GM12873 (cell line): ENCODE measurements around the gene RHOG.

ENCODE experiments used
- TF ChIP-seq, protein P1 (sequence below): IDR thresholded peaks from 2 replicates; pipeline ENCODE4 v1.5.1; 2012; ENCODE audit warnings: low read depth, mild to moderate bottlenecking, moderate library complexity, low read length, control low read depth; ENCODE audit not compliant: insufficient read depth; ENCODE audit errors: missing control alignments

RHOG gene

DNA sequence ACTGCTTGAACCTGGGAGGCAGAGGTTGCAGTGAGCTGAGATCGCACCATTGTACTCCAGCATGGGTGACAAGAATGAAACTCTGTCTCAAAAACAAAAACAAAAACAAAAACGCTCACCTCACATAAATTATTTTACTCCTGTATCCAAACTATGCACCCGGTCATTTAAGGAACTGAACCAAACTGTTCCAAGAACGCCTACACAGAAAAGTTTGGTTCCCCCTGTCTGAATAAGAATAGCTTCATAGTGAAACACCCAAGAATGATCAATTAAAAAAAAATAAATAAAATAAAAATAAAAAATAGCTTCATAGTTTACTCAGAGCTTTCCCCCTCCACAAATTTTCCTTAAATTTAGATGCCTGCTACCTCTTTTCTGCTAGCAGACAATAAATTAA, 57.1 kb downstream of the RHOG start:
- TF ChIP-seq, protein P1, sequence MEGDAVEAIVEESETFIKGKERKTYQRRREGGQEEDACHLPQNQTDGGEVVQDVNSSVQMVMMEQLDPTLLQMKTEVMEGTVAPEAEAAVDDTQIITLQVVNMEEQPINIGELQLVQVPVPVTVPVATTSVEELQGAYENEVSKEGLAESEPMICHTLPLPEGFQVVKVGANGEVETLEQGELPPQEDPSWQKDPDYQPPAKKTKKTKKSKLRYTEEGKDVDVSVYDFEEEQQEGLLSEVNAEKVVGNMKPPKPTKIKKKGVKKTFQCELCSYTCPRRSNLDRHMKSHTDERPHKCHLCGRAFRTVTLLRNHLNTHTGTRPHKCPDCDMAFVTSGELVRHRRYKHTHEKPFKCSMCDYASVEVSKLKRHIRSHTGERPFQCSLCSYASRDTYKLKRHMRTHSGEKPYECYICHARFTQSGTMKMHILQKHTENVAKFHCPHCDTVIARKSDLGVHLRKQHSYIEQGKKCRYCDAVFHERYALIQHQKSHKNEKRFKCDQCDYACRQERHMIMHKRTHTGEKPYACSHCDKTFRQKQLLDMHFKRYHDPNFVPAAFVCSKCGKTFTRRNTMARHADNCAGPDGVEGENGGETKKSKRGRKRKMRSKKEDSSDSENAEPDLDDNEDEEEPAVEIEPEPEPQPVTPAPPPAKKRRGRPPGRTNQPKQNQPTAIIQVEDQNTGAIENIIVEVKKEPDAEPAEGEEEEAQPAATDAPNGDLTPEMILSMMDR: no peak

DNA sequence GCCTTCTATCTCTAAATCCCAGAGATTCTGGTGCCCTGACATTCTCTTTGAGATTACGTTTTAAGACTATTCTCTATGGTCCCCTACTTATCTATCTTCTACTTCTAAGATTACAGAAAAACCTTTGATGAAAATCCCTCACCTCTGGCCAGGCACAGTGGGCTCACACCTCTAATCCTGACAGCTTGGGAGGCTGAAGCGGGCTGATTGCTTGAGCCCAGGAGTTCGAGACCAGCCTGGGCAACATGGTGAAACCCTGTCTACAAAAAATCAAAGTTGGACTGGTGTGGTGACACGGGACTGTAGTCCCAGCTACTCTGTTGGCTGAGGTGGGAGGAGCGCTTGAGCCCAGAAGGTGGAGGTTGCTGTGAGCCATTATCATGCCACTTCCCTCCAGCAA, 57.8 kb downstream of the RHOG start:
- TF ChIP-seq, protein P1: no peak

DNA sequence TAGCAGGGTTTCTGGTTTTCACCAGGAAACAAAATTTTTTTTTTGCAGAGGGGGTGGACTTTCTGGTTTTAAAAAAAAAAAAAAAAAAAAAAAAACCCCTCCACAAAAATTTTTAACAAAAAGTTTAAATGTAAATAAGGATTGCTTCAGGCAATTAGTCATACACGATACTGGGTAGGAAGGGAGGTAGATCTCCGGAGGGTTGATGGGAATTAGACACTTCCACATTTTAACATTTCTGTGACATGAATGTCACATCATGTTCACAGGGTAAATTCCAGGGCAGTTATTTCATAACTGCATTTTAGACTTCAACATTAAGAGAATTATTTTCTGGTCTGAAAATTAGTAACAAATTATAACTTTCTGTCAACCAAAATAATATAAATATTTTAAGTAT, 59.3 kb downstream of the RHOG start:
- TF ChIP-seq, protein P1: no peak
